SK-N-SH treated with all-trans-retinoic acid at 6 μM for 48 hours (cell line): ENCODE results near the gene PHOSPHO1.
A peak's percentile ranks its signal among the peaks of the same experiment; 100 is the strongest.

Experiments used
- ATAC-seq: fragments of 200-7000 bp; cut with Tn5 transposase; 3 replicates; pipeline ENCODE4 v1.9.1; 2020; ENCODE audit warnings: mild to moderate bottlenecking, moderate library complexity
- ARNTL ChIP-seq: fragments of 450-650 bp; formaldehyde crosslinking; IDR thresholded peaks from 2 replicates; pipeline ENCODE4 v1.5.0; 2020; ENCODE audit warnings: low read depth, mild to moderate bottlenecking, moderate library complexity, borderline replicate concordance
- BACH2 ChIP-seq: fragments of 250-450 bp; sonication (Bioruptor Pico); IDR thresholded peaks from 2 replicates; pipeline ENCODE4 v1.9.0; 2021; ENCODE audit warnings: mild to moderate bottlenecking, borderline replicate concordance
- CSDC2 ChIP-seq: fragments of 250-450 bp; sonication (Bioruptor Pico); IDR thresholded peaks from 2 replicates; pipeline ENCODE4 v1.5.0; 2020; ENCODE audit warnings: mild to moderate bottlenecking, moderate library complexity
- ESRRG ChIP-seq: fragments of 250-450 bp; sonication (Bioruptor Pico); IDR thresholded peaks from 2 replicates; pipeline ENCODE4 v1.6.1; 2021; ENCODE audit warnings: mild to moderate bottlenecking
- GLIS3 ChIP-seq: fragments of 250-450 bp; sonication (Bioruptor Pico); IDR thresholded peaks from 2 replicates; pipeline ENCODE4 v1.5.0; 2020; ENCODE audit warnings: mild to moderate bottlenecking, moderate library complexity
- ISL1 ChIP-seq: fragments of 250-450 bp; sonication (Bioruptor Pico); IDR thresholded peaks from 2 replicates; pipeline ENCODE4 v2.1.2; 2022; ENCODE audit warnings: mild to moderate bottlenecking, moderate library complexity
- PPARA ChIP-seq: fragments of 250-450 bp; sonication (Bioruptor Pico); IDR thresholded peaks from 2 replicates; pipeline ENCODE4 v1.5.0; 2020; ENCODE audit warnings: mild to moderate bottlenecking, borderline replicate concordance
- RARB ChIP-seq: fragments of 250-450 bp; sonication (Bioruptor Pico); IDR thresholded peaks from 2 replicates; pipeline ENCODE4 v1.8.0; 2021; ENCODE audit warnings: mild to moderate bottlenecking, moderate library complexity
- SNAI2 ChIP-seq: fragments of 250-450 bp; sonication (Bioruptor Pico); IDR thresholded peaks from 2 replicates; pipeline ENCODE4 v1.5.0; 2020; ENCODE audit warnings: mild to moderate bottlenecking, moderate library complexity
- TCF4 ChIP-seq: fragments of 250-450 bp; sonication (Bioruptor Pico); IDR thresholded peaks from 2 replicates; pipeline ENCODE4 v1.8.0; 2021; ENCODE audit warnings: mild to moderate bottlenecking, moderate library complexity, borderline replicate concordance
- TOX ChIP-seq: fragments of 250-450 bp; sonication (Bioruptor Pico); IDR thresholded peaks from 2 replicates; pipeline ENCODE4 v1.8.0; 2021; ENCODE audit warnings: mild to moderate bottlenecking, moderate library complexity, borderline replicate concordance
- ZFP3 ChIP-seq: fragments of 250-450 bp; sonication (Bioruptor Pico); IDR thresholded peaks from 2 replicates; pipeline ENCODE4 v1.5.0; 2020; ENCODE audit warnings: mild to moderate bottlenecking, moderate library complexity
- ZNF565 ChIP-seq: fragments of 450-650 bp; formaldehyde crosslinking; conservative IDR thresholded peaks from 2 replicates; pipeline ENCODE4 v1.5.0; 2020; ENCODE audit warnings: low read depth, mild to moderate bottlenecking, moderate library complexity
- ZNF70 ChIP-seq: fragments of 450-650 bp; formaldehyde crosslinking; IDR thresholded peaks from 2 replicates; pipeline ENCODE4 v1.5.0; 2020; ENCODE audit warnings: mild to moderate bottlenecking, moderate library complexity
- TF ChIP-seq, protein P1 (sequence below): fragments of 250-450 bp; sonication (Bioruptor Pico); IDR thresholded peaks from 2 replicates; pipeline ENCODE4 v1.5.0; 2020; ENCODE audit warnings: mild to moderate bottlenecking, moderate library complexity
- TF ChIP-seq, protein P2 (sequence below): fragments of 250-450 bp; sonication (Bioruptor Pico); IDR thresholded peaks from 2 replicates; pipeline ENCODE4 v1.5.1; 2020; ENCODE audit warnings: low read depth, mild to moderate bottlenecking, moderate library complexity

PHOSPHO1 gene

DNA sequence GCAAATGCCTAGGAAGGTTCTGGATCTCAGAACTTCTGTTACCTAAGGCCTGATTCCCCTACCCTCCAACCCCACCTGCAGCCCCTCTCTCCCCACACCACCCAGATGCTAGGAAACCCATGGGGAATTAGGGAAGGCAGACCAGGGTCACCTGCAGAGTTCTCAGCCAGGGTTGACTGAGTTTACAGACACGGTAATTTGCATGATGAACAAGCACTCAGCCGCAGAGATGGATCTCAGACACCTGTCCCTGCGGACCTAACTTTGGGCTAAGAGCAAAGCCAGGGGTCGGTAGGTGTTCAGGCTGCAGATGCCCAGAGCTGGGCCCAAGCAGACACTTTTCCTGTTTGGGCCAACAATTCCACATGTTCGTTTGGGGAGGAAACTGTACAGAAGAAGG is 17.2 kb downstream of the PHOSPHO1 start:
- no peak for ATAC-seq
- TF ChIP-seq ZNF70 (CRISPR knock-in tag), result no peak
- no peak for TF ChIP-seq ZNF565 (CRISPR knock-in tag)
- TF ChIP-seq CSDC2 (CRISPR knock-in tag), result no peak
- TF ChIP-seq RARB (CRISPR knock-in tag), result no peak
- TF ChIP-seq BACH2 (CRISPR knock-in tag), result no peak
- TF ChIP-seq PPARA (CRISPR knock-in tag), result no peak
- no peak for TF ChIP-seq ARNTL (CRISPR knock-in tag)
- no peak for TF ChIP-seq SNAI2 (CRISPR knock-in tag)
- TF ChIP-seq, protein P1, sequence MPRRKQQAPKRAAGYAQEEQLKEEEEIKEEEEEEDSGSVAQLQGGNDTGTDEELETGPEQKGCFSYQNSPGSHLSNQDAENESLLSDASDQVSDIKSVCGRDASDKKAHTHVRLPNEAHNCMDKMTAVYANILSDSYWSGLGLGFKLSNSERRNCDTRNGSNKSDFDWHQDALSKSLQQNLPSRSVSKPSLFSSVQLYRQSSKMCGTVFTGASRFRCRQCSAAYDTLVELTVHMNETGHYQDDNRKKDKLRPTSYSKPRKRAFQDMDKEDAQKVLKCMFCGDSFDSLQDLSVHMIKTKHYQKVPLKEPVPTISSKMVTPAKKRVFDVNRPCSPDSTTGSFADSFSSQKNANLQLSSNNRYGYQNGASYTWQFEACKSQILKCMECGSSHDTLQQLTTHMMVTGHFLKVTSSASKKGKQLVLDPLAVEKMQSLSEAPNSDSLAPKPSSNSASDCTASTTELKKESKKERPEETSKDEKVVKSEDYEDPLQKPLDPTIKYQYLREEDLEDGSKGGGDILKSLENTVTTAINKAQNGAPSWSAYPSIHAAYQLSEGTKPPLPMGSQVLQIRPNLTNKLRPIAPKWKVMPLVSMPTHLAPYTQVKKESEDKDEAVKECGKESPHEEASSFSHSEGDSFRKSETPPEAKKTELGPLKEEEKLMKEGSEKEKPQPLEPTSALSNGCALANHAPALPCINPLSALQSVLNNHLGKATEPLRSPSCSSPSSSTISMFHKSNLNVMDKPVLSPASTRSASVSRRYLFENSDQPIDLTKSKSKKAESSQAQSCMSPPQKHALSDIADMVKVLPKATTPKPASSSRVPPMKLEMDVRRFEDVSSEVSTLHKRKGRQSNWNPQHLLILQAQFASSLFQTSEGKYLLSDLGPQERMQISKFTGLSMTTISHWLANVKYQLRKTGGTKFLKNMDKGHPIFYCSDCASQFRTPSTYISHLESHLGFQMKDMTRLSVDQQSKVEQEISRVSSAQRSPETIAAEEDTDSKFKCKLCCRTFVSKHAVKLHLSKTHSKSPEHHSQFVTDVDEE (CRISPR knock-in tag), result no peak
- TF ChIP-seq ESRRG (CRISPR knock-in tag), result no peak
- no peak for TF ChIP-seq ISL1 (CRISPR knock-in tag)

DNA sequence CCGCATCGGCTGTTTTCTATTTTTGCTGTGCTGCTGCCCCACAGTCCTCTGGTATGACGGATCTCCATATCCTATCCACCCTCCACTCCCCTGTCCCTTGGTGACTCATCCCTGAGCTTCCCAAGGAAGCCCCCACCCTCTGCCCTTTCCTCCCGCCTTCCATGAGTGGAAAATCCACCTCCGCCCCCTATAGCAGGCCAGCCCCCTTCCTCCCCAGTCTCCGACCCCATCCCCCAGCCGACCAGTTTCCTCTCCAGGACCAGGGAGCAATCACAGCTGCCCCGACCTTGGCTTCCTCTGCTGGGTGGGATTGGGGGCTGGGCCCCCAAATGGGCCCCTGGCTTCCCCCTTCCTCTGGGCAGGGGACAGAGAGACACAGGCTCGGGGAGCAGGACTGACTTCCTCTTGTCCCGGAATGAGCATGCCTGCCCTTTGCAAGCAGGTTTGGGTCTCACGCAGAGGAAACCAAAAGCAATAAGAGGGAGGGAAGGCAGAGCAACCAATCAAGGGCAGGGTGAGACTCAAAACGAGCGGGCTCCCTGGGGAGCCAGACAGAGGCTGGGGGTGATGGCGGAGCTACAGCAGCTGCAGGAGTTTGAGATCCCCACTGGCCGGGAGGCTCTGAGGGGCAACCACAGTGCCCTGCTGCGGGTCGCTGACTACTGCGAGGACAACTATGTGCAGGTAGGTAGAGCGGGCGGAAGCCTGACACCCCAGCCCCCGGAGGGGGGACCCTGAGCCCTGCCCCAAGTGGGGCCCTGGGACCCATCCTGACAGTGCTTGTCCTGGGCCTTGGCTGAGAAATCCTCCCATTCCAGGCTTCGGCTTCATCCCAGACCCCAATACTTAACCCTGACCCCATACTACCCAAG is 20.2 kb downstream of the PHOSPHO1 start, which contains the start of the genes ABI3 and GNGT2:
ABI3 (plus strand) TSS at position 550 of the 872 bp plus-strand sequence; CDS start at position 568, 18 bp downstream.
GNGT2 (minus strand) TSS at position 417 of the 872 bp plus-strand sequence. CDS start 3,152 bp downstream, outside the sequence.
- peak; percentile 83; the same call in 1 of the 2 replicates for TF ChIP-seq ZNF70 (CRISPR knock-in tag)
- TF ChIP-seq, protein P1 (CRISPR knock-in tag), result no peak
- peak; percentile 76 for ATAC-seq

DNA sequence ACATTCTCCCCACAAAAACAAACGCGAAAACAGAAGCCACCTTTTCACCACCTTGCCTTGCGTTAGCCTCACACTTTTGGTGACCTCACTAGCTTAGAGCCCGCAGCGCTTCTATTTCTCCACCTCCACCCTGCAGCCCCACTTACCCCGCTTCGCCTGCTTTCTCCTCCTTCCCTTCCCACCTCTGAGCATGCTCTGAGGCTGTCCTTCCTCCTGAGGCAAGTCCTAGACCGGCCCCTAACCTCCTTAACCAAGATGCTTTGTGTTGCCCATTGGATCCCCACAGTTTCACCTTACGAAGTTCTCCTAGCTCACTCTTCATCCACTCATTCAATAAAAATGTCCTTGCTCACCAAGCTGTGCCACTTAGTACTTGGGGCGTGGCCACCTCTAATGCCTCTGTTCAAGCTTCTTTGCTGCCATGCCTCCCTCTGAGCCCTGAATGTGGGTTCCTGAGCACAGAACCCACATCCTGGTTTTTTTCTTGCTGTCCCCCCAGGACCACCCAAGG is 21.5 kb downstream of the PHOSPHO1 start:
- ATAC-seq, result peak; percentile 50
- TF ChIP-seq ISL1 (CRISPR knock-in tag), result no peak
- no peak for TF ChIP-seq ESRRG (CRISPR knock-in tag)
- TF ChIP-seq, protein P2, sequence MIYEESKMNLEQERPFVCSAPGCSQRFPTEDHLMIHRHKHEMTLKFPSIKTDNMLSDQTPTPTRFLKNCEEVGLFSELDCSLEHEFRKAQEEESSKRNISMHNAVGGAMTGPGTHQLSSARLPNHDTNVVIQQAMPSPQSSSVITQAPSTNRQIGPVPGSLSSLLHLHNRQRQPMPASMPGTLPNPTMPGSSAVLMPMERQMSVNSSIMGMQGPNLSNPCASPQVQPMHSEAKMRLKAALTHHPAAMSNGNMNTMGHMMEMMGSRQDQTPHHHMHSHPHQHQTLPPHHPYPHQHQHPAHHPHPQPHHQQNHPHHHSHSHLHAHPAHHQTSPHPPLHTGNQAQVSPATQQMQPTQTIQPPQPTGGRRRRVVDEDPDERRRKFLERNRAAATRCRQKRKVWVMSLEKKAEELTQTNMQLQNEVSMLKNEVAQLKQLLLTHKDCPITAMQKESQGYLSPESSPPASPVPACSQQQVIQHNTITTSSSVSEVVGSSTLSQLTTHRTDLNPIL (CRISPR knock-in tag), result no peak
- TF ChIP-seq GLIS3 (CRISPR knock-in tag), result no peak
- TF ChIP-seq BACH2 (CRISPR knock-in tag), result no peak
- no peak for TF ChIP-seq ZFP3
- TF ChIP-seq PPARA (CRISPR knock-in tag), result no peak
- no peak for TF ChIP-seq TCF4 (CRISPR knock-in tag)
- TF ChIP-seq ZNF70 (CRISPR knock-in tag), result no peak

DNA sequence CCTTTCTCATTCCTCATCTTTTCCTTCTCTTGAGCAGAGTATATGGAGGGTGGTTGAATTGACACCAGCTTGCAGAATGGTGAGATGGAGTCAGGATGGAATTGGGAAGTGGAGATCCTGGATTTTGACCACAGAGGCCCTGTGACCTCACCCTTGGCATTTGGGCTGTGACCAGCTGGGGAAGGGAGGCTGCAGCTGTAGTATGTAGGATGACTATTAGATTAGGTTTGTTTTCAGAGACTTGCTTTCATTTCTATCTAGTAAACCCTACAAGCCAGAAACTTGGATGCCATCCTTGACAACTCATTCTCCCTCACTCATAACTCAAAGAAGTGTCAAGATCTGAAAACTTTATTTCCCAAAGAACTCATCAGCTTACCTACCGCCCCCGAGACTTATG is 26.1 kb downstream of the PHOSPHO1 start:
- TF ChIP-seq, protein P1 (CRISPR knock-in tag), result no peak
- TF ChIP-seq TOX (CRISPR knock-in tag) (no peak), TCF4 (CRISPR knock-in tag) (no peak)
- no peak for ATAC-seq
